ENCODE data around the gene NPM1.

Gene NPM1

GRCh38 chr5:171419688-171420430, 32.2 kb downstream of the NPM1 start (continued):
- TF ChIP-seq ZNF280C (tag by site-specific recombination; IDR thresholded peaks at IDR 0.05) (no peak), ZNF423 (tag by site-specific recombination; IDR thresholded peaks at IDR 0.05) (no peak), ZBTB7A (tag by site-specific recombination; IDR thresholded peaks at IDR 0.05; ENCODE audit: low read depth) (no peak), ZNF561 (tag by site-specific recombination; IDR thresholded peaks at IDR 0.05; ENCODE audit: borderline replicate concordance) (no peak), ZBTB48 (tag by site-specific recombination; IDR thresholded peaks at IDR 0.05) (no peak), FEZF1 (tag by site-specific recombination; IDR thresholded peaks at IDR 0.05) (no peak), ZNF785 (tag by site-specific recombination; IDR thresholded peaks at IDR 0.05) (no peak), KLF7 (tag by site-specific recombination; IDR thresholded peaks at IDR 0.05; ENCODE audit: borderline replicate concordance) (no peak), ZNF335 (tag by site-specific recombination; conservative IDR thresholded peaks at IDR 0.05) (peak; percentile 95), ZNF560 (tag by site-specific recombination; IDR thresholded peaks at IDR 0.05; ENCODE audit: borderline replicate concordance) (no peak), ZNF660 (tag by site-specific recombination; IDR thresholded peaks at IDR 0.05) (no peak), ZNF391 (tag by site-specific recombination; IDR thresholded peaks at IDR 0.05; ENCODE audit: borderline replicate concordance, low read depth) (no peak), ZNF138 (tag by site-specific recombination; IDR thresholded peaks at IDR 0.05; ENCODE audit: borderline replicate concordance) (no peak), ZNF571 (tag by site-specific recombination; IDR thresholded peaks at IDR 0.05) (no peak), ZNF174 (tag by site-specific recombination; IDR thresholded peaks at IDR 0.05) (no peak), ZNF692 (tag by site-specific recombination; IDR thresholded peaks at IDR 0.05) (no peak), ZBTB26 (tag by site-specific recombination; optimal IDR thresholded peaks at IDR 0.05) (peak; percentile 36), PRDM1 (tag by site-specific recombination; IDR thresholded peaks at IDR 0.05) (no peak), ZNF341 (tag by site-specific recombination; IDR thresholded peaks at IDR 0.05; ENCODE audit: low read depth) (peak; percentile 11; the same call in 1 of the 2 replicates), ZNF549 (tag by site-specific recombination; IDR thresholded peaks at IDR 0.05) (no peak), KLF16 (tag by site-specific recombination; IDR thresholded peaks at IDR 0.05) (no peak), SCRT2 (tag by site-specific recombination; IDR thresholded peaks at IDR 0.05) (0 out of 2 replicates have a peak, but pooled peaks have one; percentile 11), GLI2 (tag by site-specific recombination; IDR thresholded peaks at IDR 0.05; ENCODE audit: borderline replicate concordance, low read depth) (no peak), ZNF266 (tag by site-specific recombination; IDR thresholded peaks at IDR 0.05; ENCODE audit: low read depth) (no peak), ZBTB8A (tag by site-specific recombination; IDR thresholded peaks at IDR 0.05) (0 out of 2 replicates have a peak, but pooled peaks have one; percentile 38)
- TF ChIP-seq, protein P1, sequence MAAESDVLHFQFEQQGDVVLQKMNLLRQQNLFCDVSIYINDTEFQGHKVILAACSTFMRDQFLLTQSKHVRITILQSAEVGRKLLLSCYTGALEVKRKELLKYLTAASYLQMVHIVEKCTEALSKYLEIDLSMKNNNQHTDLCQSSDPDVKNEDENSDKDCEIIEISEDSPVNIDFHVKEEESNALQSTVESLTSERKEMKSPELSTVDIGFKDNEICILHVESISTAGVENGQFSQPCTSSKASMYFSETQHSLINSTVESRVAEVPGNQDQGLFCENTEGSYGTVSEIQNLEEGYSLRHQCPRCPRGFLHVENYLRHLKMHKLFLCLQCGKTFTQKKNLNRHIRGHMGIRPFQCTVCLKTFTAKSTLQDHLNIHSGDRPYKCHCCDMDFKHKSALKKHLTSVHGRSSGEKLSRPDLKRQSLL (tag by site-specific recombination; IDR thresholded peaks at IDR 0.05), result no peak
- TF ChIP-seq, protein P2, sequence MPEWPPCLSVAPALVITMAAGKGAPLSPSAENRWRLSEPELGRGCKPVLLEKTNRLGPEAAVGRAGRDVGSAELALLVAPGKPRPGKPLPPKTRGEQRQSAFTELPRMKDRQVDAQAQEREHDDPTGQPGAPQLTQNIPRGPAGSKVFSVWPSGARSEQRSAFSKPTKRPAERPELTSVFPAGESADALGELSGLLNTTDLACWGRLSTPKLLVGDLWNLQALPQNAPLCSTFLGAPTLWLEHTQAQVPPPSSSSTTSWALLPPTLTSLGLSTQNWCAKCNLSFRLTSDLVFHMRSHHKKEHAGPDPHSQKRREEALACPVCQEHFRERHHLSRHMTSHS (tag by site-specific recombination; IDR thresholded peaks at IDR 0.05), result no peak
- TF ChIP-seq, protein P3, sequence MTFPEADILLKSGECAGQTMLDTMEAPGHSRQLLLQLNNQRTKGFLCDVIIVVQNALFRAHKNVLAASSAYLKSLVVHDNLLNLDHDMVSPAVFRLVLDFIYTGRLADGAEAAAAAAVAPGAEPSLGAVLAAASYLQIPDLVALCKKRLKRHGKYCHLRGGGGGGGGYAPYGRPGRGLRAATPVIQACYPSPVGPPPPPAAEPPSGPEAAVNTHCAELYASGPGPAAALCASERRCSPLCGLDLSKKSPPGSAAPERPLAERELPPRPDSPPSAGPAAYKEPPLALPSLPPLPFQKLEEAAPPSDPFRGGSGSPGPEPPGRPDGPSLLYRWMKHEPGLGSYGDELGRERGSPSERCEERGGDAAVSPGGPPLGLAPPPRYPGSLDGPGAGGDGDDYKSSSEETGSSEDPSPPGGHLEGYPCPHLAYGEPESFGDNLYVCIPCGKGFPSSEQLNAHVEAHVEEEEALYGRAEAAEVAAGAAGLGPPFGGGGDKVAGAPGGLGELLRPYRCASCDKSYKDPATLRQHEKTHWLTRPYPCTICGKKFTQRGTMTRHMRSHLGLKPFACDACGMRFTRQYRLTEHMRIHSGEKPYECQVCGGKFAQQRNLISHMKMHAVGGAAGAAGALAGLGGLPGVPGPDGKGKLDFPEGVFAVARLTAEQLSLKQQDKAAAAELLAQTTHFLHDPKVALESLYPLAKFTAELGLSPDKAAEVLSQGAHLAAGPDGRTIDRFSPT (tag by site-specific recombination; IDR thresholded peaks at IDR 0.05), result no peak
- TF ChIP-seq, protein P4, sequence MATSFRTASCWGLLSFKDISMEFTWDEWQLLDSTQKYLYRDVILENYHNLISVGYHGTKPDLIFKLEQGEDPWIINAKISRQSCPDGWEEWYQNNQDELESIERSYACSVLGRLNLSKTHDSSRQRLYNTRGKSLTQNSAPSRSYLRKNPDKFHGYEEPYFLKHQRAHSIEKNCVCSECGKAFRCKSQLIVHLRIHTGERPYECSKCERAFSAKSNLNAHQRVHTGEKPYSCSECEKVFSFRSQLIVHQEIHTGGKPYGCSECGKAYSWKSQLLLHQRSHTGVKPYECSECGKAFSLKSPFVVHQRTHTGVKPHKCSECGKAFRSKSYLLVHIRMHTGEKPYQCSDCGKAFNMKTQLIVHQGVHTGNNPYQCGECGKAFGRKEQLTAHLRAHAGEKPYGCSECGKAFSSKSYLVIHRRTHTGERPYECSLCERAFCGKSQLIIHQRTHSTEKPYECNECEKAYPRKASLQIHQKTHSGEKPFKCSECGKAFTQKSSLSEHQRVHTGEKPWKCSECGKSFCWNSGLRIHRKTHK (tag by site-specific recombination; IDR thresholded peaks at IDR 0.05), result no peak
